Spleen (tissue), 7 donors: Measurements from ENCODE around the gene HS3ST4.

Experiments used
- POLR2A ChIP-seq, 3 donors: fragments of 450-650 bp; IDR thresholded peaks; one replicate each; pipeline ENCODE4 v1.5.1; 2017; ENCODE audit warnings: antibody characterized with exemption in 3 of 3, mild to moderate bottlenecking in 1 of 3
- POLR2AphosphoS5 ChIP-seq, 3 donors: sonication (generic); formaldehyde crosslinking; IDR thresholded peaks; one replicate each; pipeline ENCODE4 v1.5.1; 2017; ENCODE audit warnings: antibody characterized with exemption in 3 of 3
- TF ChIP-seq, protein P1 (sequence below), 11 experiments: fragments of 200-600 bp in 7 of 11; fragments of 450-650 bp in 4 of 11; sonication (generic) in 4 of 11; IDR thresholded peaks in 8 of 11; conservative IDR thresholded peaks in 3 of 11; 1 replicate in 7 of 11; 2 replicates in 4 of 11; pipeline versions ENCODE4 v1.4.0 to v1.8.0; 2016 to 2021; ENCODE audit warnings: antibody characterized with exemption in 11 of 11, inconsistent platforms in 4 of 11, mild to moderate bottlenecking in 1 of 11
- donor health status: DM: no; HTN: no; CAD: no; lungs with moderate emphysema.
- donor health status: DM: no; HTN: no; CAD: no.
- donor health status: DM: no; HTN: no; CAD: no.

DNA sequence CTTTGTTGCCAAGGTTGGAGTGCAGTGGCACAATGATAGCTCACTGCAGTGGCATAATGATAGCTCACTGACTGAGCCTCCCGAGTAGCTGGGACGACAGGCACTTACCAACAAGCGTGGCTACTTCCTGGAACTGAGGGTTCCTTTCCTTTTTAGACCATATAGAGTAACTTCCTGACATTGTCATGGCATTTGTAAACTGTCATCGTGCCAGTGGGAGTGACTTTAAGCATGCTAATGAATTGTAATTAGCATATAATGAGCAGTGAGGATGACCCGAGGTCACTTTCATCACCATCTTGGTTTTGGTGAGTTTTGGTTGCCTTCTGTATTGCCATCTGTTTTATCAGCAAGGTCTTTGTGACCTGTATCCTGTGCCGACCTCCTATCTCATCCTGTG is 162.4 kb downstream of the HS3ST4 start:
- TF ChIP-seq, protein P1, sequence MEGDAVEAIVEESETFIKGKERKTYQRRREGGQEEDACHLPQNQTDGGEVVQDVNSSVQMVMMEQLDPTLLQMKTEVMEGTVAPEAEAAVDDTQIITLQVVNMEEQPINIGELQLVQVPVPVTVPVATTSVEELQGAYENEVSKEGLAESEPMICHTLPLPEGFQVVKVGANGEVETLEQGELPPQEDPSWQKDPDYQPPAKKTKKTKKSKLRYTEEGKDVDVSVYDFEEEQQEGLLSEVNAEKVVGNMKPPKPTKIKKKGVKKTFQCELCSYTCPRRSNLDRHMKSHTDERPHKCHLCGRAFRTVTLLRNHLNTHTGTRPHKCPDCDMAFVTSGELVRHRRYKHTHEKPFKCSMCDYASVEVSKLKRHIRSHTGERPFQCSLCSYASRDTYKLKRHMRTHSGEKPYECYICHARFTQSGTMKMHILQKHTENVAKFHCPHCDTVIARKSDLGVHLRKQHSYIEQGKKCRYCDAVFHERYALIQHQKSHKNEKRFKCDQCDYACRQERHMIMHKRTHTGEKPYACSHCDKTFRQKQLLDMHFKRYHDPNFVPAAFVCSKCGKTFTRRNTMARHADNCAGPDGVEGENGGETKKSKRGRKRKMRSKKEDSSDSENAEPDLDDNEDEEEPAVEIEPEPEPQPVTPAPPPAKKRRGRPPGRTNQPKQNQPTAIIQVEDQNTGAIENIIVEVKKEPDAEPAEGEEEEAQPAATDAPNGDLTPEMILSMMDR (IDR thresholded peaks at IDR 0.05 in 8 of 11, conservative IDR thresholded peaks at IDR 0.05 in 3 of 11), result no peak
- no peak for TF ChIP-seq POLR2AphosphoS5 (IDR thresholded peaks at IDR 0.05)
- TF ChIP-seq POLR2A (IDR thresholded peaks at IDR 0.05), result no peak
